Stimulated activated CD4-positive, alpha-beta T cell treated with anti-CD3 and anti-CD28 coated beads, Interleukin-1b, Interleukin-23, amount 100 ng/mL, for 1 hour (primary cell): ENCODE results near the gene LBHD2.

ENCODE experiments used
- DNase-seq, 2 donors: peaks; one replicate each; pipeline ENCODE4 v3.0.0-alpha.2; 2020; ENCODE audit warnings: low read depth in 2 of 2

The LBHD2 gene

DNA sequence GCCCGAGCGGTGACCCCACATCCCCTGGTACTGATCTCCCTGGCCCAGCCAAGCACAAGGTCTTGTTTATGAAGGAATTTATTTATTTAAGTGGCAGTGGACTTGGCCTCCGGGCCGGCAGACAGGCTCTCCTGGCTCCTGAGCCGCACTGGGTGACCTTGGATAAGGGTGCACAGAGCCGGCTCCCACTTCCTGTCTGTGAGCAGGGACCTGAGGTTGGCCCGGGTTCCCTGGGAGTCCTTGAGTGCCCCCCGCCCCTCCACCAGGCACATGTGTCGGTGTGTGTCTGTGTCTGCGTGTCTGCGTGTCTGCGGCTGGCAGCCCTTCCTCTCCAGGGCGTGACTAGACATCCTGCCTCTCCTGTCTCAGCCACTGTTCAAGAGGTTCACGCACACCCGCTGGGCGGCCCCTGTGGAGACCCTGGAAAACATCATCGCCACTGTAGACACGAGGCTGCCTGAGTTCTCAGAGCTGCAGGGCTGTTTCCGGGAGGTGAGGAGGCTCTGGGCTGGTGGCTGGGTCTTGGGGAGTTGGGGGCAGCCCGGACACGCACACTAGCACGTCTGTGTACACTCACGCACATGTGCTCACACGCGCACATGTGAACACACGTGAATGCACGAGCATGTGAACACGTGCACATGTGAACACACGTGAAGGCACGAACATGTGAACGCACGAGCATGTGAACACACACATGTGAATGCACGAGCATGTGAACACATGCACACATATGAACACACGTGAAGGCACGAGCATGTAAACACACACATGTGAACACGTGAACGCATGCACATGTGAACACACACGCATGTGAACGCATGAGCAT lies 48.6 kb downstream of the LBHD2 start:
- DNase-seq: no peak

DNA sequence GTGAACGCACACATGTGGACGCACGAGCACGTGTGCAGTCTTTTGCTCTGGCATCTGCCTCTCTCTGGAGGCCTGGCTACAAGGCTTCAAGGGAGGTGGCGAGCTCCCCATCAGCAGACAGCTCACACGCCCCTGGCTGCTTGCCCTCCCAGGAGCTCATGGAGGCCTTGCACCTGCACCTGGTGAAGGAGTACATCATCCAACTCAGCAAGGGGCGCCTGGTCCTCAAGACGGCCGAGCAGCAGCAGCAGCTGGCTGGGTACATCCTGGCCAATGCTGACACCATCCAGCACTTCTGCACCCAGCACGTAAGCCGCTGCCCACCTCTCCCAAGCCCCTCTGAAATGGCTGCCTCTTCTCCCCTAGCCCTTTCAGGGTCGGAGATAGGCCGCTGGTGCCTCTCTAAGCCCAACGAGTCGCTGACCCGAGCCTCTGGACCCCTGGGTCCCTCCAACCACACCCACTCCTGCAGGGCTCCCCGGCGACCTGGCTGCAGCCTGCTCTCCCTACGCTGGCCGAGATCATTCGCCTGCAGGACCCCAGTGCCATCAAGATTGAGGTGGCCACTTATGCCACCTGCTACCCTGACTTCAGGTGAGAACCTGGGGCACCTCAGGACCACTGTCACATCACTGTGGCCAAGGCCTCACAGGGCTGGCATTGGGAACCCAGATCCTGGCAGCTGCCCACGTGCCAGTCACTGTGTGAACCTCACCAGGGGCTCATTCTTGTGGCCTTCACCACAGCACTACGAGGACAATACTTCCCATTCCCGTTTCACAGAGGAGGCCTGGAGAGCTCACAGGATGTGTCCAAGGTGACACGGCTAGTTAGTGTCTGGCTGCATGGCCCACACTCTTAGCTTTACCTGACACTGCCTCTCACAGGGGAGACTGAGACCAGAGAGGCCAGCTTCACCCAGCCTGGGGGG lies 49.5 kb downstream of the LBHD2 start:
- no peak for DNase-seq

DNA sequence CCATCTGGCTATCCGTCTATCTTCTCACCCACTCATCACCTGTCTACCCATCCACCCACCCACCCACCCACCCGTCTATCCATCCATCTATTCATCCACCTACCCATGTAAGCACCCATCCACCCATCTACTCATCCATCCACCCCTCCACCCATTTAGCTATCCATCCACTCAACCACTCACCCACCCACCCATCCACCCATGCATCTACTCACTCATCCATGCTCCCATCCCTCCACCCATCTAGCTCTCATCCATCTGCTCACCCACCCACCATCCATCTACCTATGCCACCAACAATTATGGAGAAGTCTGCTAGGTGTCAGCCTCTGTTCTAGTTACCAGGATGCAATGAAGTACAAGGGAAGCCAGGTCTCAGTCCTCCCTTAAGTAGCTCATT lies 50.4 kb downstream of the LBHD2 start:
- no peak for DNase-seq

DNA sequence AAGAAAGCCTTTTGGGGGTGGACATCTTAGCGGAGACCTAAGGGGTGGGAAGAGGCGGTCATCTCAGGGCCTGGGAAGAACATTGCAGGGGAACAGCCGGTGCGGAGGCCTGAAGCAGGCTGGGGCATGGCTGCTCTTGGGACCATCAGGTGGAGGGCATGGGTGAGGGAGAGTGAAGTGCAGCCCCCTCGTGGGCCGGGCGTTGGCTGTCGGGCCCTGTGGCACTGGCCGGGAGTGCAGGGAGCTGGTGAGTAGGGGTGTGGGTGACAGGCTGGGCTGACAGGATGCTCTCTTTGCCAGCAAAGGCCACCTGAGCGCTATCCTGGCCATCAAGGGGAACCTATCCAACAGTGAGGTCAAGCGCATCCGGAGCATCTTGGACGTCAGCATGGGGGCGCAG lies 50.9 kb downstream of the LBHD2 start:
- DNase-seq: no peak

DNA sequence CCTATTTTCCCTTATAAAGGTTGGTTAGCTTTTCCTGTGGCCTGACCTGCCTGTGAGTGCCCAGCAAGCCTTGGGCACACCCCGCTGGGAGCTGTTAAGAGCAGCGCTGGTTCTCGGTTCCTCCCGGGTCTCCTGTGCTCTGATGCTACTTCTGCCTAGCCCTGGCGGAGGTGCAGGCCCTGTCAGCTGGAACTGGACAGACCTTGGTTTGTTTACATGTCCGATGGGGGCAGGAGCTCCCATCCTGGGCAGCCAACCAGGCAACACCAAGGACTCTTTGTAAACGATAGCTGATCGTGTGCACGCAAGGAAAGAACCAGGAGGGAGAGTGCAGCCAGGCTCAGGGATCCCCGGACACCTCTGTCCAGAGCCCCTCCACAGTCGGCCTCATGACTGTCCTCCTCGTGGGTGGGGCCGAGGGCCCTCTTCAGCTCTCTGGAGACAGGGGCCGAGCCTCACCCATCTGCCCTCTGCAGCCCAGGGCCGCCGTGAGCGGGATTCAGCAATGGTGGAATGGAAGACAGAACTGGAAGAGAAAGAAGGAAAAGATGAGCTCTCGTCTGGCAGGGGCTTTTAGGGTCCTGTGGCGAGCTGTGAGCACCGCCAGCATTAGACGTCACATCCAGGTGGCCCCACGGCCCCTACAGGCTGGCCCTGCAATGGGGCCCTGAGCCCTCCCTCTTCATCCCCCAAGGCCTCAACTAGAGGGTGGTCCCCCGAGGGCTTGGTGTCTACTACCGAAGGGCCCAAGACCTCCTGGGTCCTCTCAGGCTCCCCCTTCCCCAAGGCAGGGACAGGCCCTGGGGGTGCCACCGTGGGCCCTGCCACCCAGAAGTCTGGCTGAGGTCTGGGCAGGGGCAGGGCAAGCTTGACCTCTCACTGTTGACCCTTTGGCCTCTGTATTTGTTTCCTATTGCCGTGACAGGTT lies 51.6 kb downstream of the LBHD2 start:
- no peak for DNase-seq

DNA sequence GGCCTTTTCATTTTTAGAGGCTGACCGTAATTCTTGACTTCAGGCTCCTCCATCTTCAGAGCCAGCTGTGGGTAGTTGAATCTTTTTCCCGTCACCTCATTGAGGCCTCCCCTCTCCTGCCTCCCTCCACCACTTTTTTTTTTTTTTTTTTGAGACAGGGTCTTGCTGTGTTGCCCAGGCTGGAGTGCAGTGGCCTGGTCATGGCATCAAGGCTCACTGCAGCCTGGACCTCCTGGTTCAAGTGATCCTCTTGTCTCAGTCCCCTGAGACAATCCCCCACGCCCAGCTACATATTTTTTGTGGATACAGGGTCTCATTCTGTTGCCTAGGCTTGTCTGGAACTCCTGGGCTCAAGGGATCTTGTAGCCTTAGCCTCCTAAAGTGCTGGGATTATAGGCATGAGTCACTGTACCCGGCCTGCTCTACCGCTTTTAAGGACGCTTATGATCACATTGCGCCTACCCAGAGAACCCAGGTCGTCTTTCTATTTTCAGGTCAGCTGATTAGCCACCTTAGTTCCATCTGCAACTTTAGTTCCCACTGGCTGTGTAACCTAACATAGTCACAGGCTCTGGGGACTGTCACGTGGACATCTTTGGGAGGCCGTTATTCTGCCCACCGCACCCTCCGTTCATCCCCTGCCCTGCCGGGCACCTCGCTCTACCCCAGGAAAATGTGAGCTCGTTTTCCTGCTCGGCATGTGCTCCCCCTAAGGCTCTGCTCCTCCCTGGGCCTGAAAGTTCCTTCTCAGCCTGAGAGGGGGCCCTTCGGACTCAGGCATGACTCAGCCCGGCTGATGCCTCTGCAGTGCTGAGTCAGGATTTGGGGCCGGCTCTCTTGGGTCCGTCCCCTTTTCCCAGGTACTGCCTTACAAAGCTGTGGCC lies 52.6 kb downstream of the LBHD2 start:
- DNase-seq: no peak

DNA sequence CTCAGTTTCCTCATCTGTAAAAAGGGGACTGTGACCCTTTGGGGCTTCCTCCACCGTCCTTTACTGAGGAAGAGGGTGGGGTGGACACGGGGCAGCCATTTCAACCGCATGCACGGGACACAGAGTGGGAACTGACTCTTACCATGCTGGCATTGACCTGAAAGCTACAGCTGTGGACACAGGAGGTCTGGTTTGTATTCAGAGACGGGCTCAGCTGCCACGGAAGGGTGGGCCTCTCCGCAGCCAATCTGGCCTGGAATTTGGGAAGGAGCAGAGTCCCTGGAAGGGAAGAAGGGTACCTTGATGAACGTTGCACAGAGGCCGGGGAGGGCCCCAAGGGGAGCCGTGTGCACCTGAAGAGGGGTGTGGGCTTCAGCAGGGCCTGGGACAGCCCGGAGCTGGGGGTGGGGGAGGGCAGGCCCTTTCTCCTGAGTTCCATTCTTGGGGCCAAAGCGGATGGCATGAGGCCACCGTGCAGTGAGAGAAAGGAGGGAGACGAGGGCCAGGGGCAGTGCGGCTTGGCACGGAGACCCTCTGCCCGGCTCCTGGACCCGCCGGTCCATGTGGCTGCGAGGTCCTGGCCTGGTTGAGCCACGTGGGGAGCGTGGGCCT lies 53.8 kb downstream of the LBHD2 start:
- DNase-seq: no peak

DNA sequence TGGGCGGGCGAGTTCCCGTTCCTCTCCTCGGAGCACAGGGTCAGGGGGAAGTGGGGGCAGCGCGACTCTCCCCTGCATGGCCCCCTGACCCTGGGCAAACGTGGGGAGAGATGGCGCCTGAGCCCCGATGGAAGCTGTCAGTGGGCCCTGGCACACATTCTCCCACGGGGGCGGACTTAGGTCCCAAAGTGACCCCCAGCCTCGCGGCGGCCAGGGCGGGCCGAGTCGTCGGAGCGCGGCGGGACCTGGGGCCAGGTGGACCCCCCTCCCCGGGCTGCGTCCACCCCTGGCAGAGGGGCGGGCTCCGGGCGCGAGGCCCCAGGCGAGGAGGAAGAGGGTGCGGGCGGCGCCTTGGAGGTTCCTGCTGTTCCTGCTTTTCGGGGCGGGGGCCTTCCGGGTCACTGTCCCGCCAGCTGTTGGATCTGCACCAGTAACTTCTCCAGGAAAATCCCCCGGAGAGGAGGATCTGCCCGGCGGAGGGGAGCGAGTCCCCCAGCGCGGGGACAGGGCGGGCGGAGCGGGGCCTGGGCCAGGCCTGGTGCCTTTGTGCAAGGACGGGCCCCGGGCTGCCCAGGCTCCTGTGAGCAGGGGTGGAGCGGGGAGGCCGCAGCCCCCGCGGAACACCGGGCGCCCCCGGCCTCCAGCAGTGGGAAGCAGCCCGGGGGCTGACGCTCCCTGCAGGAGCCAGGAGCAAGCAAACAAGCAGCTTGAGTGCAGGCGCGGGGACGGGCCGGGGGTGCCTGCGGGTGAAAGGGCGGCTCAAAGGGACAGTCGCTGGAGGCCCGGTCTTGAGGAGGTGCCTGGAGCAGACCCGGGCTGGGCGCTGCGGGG lies 54.5 kb downstream of the LBHD2 start:
- DNase-seq: no peak

DNA sequence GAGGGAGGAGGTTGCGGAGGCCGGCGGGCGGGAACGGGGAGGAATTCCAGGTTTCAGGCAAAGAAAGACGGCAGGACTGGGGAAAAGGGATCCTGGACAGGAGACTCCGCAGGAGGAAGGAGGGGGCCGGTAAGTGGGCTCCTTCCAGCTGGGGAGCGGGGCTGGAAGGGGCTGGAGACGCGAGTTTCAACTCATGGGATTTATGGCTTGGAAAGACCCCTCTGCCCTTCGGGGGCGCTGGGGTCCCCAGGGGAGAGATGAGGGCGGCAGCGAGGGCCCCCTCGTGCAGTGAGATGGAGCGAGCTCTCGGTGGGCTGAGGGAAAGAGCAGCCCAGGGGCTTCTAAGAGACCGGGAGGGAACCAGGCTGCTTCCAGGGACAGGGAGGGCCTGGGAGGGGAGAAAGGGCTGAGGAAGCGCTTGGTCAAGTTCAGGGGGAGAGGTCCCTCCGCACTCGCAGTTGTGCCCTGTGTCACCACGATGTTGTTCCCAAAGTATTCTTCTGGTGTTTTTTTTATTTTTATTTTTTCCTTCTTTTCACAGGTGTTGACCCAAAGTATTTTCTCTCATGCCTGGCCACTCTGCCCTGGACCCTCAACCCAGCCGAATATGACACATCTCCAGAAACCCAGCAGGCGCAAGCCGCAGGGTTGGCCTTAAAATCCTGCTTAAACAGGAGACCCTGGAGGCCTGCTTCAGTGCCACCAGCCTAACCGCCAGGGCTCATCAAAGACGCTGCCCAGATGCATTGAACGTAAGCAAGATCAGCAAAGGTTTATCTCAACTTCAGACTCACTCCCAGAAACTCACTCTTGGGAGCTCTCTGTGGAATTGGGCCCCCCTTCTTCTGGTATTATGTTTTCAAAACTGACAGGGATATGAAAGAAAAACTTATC lies 55.4 kb downstream of the LBHD2 start:
- no peak for DNase-seq
